Measurements from ENCODE around the gene HYAL1. TPM values are rescaled to one million over a fixed set of nuclear protein-coding genes. Genes with fewer than 3 reads are reported as not detected.
A peak's percentile ranks its signal among the peaks of the same experiment; 100 is the strongest.
"Not testable (repeated sequence)": the region's sequence is repeated elsewhere in the genome, so short reads cannot be mapped to it uniquely, and the experiment has no call there.

HYAL1 gene
- total RNA-seq, 2 donors from 2014 or later = 0.39 TPM; not detected in 1

- DNase-seq (ENCODE audit: low spot score in 2 of 2) (no peak), ATAC-seq (no peak)
These were observed 38.9 kb downstream of the HYAL1 start for GRCh38 chr3:50264383-50264963.

GRCh38 chr3:50263478-50264382, 39.6 kb downstream of the HYAL1 start:
- H3K27ac Mint-ChIP-seq = peak overlapping the region in 1 of 2 donors; percentile 14
- no peak for DNase-seq (ENCODE audit: low spot score in 2 of 2)
- no peak for ATAC-seq
- H3K36me3 Mint-ChIP-seq = no peaks in the 10 kb centered on the region
- no peaks in the 10 kb centered on the region for H3K9me3 Mint-ChIP-seq

More at GRCh38 chr3:50264383-50264963, 38.9 kb downstream of the HYAL1 start:
- H3K36me3 Mint-ChIP-seq = no peaks in the 10 kb centered on the region
- H3K9me3 Mint-ChIP-seq = no peaks in the 10 kb centered on the region
- H3K27ac Mint-ChIP-seq = no peak overlapping the region

GRCh38 chr3:50262778-50263177, 40.6 kb downstream of the HYAL1 start:
- no peak for DNase-seq (ENCODE audit: low spot score in 2 of 2)
- Mint-ChIP-seq H3K9me3 (no peaks in the 10 kb centered on the region), H3K27ac (peak overlapping the region; percentile 31 to 62), H3K36me3 (no peaks in the 10 kb centered on the region)
- ATAC-seq = no peak

- ATAC-seq; DNase-seq (ENCODE audit: low spot score in 2 of 2); H3K9me3 Mint-ChIP-seq; H3K36me3 Mint-ChIP-seq: not testable (repeated sequence)
- H3K27ac Mint-ChIP-seq = peak overlapping the region; percentile 29 to 62
These were observed 41.2 kb downstream of the HYAL1 start for GRCh38 chr3:50262200-50262599.

- DNase-seq (ENCODE audit: low spot score in 2 of 2) = no peak
- no peak for ATAC-seq
- peaks cover 4 to 11% of the 10 kb centered on the region in 2 donors for H3K36me3 Mint-ChIP-seq
- no peaks in the 10 kb centered on the region for H3K9me3 Mint-ChIP-seq
- peak overlapping the region in 1 of 2 donors; percentile 70 for H3K27ac Mint-ChIP-seq
These were observed 41.9 kb downstream of the HYAL1 start for GRCh38 chr3:50261505-50261904.

- no peaks in the 10 kb centered on the region for H3K9me3 Mint-ChIP-seq
- H3K36me3 Mint-ChIP-seq = peaks cover 4 to 13% of the 10 kb centered on the region in 2 donors
- ATAC-seq (no peak), DNase-seq (ENCODE audit: low spot score in 2 of 2) (no peak)
- H3K27ac Mint-ChIP-seq = peak overlapping the region in 1 of 2 donors; percentile 70
These were observed 42.4 kb downstream of the HYAL1 start for GRCh38 chr3:50260942-50261441.

- Mint-ChIP-seq H3K36me3 (peaks cover 4 to 13% of the 10 kb centered on the region in 2 donors), H3K9me3 (no peaks in the 10 kb centered on the region), H3K27ac (peak overlapping the region; percentile 36 to 88)
- DNase-seq (ENCODE audit: low spot score in 2 of 2) = peak; percentile 92 to 96
- peak; percentile 92 to 93 for ATAC-seq
These were observed 43.1 kb downstream of the HYAL1 start for GRCh38 chr3:50260027-50260941.

- Mint-ChIP-seq H3K27ac (peak overlapping the region; percentile 36 to 88), H3K36me3 (peaks cover 4 to 13% of the 10 kb centered on the region in 2 donors), H3K9me3 (no peaks in the 10 kb centered on the region)
- DNase-seq (ENCODE audit: low spot score in 2 of 2) (no peak), ATAC-seq (peak in 1 of 2 donors; percentile 1)
These were observed 43.8 kb downstream of the HYAL1 start for GRCh38 chr3:50259432-50260026.

- Mint-ChIP-seq H3K27ac (no peak overlapping the region), H3K9me3 (no peaks in the 10 kb centered on the region), H3K36me3 (peaks cover 4 to 13% of the 10 kb centered on the region in 2 donors)
- DNase-seq (ENCODE audit: low spot score in 2 of 2) = no peak
- ATAC-seq = no peak
These were observed 44.4 kb downstream of the HYAL1 start for GRCh38 chr3:50258979-50259378.

GRCh38 chr3:50258029-50258680, 45.2 kb downstream of the HYAL1 start:
- DNase-seq (ENCODE audit: low spot score in 2 of 2) = no peak
- Mint-ChIP-seq H3K36me3 (peaks cover 4 to 13% of the 10 kb centered on the region in 2 donors), H3K27ac (peak overlapping the region in 1 of 2 donors; percentile 84), H3K9me3 (no peaks in the 10 kb centered on the region)
- ATAC-seq = no peak

GRCh38 chr3:50256978-50257890, 46.1 kb downstream of the HYAL1 start:
- H3K9me3 Mint-ChIP-seq = no peaks in the 10 kb centered on the region
- peak overlapping the region in 1 of 2 donors; percentile 24 for H3K27ac Mint-ChIP-seq
- ATAC-seq (no peak), DNase-seq (ENCODE audit: low spot score in 2 of 2) (no peak)
- H3K36me3 Mint-ChIP-seq = peaks cover 4 to 13% of the 10 kb centered on the region in 2 donors

- Mint-ChIP-seq H3K9me3 (no peaks in the 10 kb centered on the region), H3K27ac (no peak overlapping the region), H3K36me3 (peaks cover 4 to 15% of the 10 kb centered on the region in 2 donors)
- DNase-seq (ENCODE audit: low spot score in 2 of 2) = no peak
- no peak for ATAC-seq
These were observed 48.1 kb downstream of the HYAL1 start for GRCh38 chr3:50255251-50255615.

- ATAC-seq (no peak), DNase-seq (ENCODE audit: low spot score in 2 of 2) (no peak)
- no peaks in the 10 kb centered on the region for H3K9me3 Mint-ChIP-seq
- H3K36me3 Mint-ChIP-seq = peaks cover 4 to 18% of the 10 kb centered on the region in 2 donors
- peak overlapping the region; percentile 58 to 68 for H3K27ac Mint-ChIP-seq
These were observed 48.7 kb downstream of the HYAL1 start for GRCh38 chr3:50254577-50255250.

GRCh38 chr3:50251220-50251619, 52.2 kb downstream of the HYAL1 start:
- no peaks in the 10 kb centered on the region for H3K9me3 Mint-ChIP-seq
- H3K36me3 Mint-ChIP-seq = peaks cover 0 to 10% of the 10 kb centered on the region in 2 donors
- no peak for DNase-seq (ENCODE audit: low spot score in 2 of 2)
- ATAC-seq = peak; percentile 29 to 51
- peak overlapping the region; percentile 41 to 52 for H3K27ac Mint-ChIP-seq

All from activated naive CD4-positive, alpha-beta T cell treated with anti-CD3 and anti-CD28 coated beads, Interleukin-2, amount 50 U/mL, for 72 hours (primary cell).